Urinary bladder (tissue), 4 donors: ENCODE results near the gene JTB. TPM values are rescaled to one million over a fixed set of nuclear protein-coding genes. Genes with fewer than 3 reads are reported as not detected.

Source experiments
- DNase-seq: peaks from one replicate; pipeline ENCODE4 v3.0.0-alpha.2; 2015; ENCODE audit errors: extremely low spot score
- H3K27ac ChIP-seq: one replicate; pipeline ENCODE4 v1.5.1; 2013; ENCODE audit warnings: low read depth, mild to moderate bottlenecking, moderate library complexity
- H3K36me3 ChIP-seq: one replicate; pipeline ENCODE4 v1.6.1; 2013; ENCODE audit warnings: mild to moderate bottlenecking, moderate library complexity; ENCODE audit not compliant: insufficient read depth
- H3K4me1 ChIP-seq: one replicate; pipeline ENCODE4 v1.6.1; 2013; ENCODE audit warnings: mild to moderate bottlenecking, moderate library complexity; ENCODE audit not compliant: insufficient read depth
- H3K4me3 ChIP-seq: one replicate; pipeline ENCODE4 v1.5.1; 2013; ENCODE audit warnings: low read depth, low read length
- WGBS: extraction: QIAGEN DNeasy Blood & Tissue Kit; methylation state at CpG from one replicate; pipeline ENCODE4 v1.1.7; 2013; 5-methylcytosine and 5-hydroxymethylcytosine counted together
- polyA plus RNA-seq: library from polyadenylated mRNA; stranded (reverse); fragments of 200-250 nt; gene quantifications from one replicate; pipeline ENCODE4 v1.2.3, GENCODE V29; 2013
- total RNA-seq: library from RNA; depleted of rRNA; stranded (reverse); fragments of >200 nt; gene quantifications from one replicate; pipeline ENCODE4 v1.2.3, GENCODE V29; 2014
- donor health status: healthy with polysubstance abuse.
- donor health status: healthy.

The JTB gene
- total and polyA plus RNA-seq, 2 donors = 99.5 to 148 TPM

DNA sequence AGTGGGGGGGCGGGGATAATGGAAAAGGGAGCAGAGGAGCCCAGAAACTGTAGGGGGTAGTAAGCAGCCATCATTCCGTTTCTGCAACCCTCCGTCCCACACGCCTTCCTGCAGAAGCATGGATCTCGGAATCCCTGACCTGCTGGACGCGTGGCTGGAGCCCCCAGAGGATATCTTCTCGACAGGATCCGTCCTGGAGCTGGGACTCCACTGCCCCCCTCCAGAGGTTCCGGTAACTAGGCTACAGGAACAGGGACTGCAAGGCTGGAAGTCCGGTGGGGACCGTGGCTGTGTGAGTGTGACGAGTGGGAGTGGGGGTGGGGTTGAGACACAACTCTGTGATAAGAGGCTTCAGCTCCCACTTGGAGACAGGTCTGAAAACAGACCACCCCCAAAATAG lies 9.1 kb downstream of the JTB start:
- H3K36me3 ChIP-seq = no peaks in the 10 kb centered on the region
- no peak for DNase-seq
- 8% methylated on average over 13 of the region's 13 CpGs for WGBS
- H3K27ac ChIP-seq = no peak overlapping the region
- no peaks in the 10 kb centered on the region for H3K4me1 ChIP-seq
- H3K4me3 ChIP-seq = peak overlapping the region; percentile 40

GRCh38 chr1:153968000-153968363 lies 9.5 kb downstream of the JTB start:
- no peaks in the 10 kb centered on the region for H3K4me1 ChIP-seq
- WGBS = 1% methylated on average over 8 of the region's 8 CpGs
- H3K27ac ChIP-seq = no peak overlapping the region
- peak overlapping the region; percentile 40 for H3K4me3 ChIP-seq
- no peak for DNase-seq
- H3K36me3 ChIP-seq = no peaks in the 10 kb centered on the region

DNA sequence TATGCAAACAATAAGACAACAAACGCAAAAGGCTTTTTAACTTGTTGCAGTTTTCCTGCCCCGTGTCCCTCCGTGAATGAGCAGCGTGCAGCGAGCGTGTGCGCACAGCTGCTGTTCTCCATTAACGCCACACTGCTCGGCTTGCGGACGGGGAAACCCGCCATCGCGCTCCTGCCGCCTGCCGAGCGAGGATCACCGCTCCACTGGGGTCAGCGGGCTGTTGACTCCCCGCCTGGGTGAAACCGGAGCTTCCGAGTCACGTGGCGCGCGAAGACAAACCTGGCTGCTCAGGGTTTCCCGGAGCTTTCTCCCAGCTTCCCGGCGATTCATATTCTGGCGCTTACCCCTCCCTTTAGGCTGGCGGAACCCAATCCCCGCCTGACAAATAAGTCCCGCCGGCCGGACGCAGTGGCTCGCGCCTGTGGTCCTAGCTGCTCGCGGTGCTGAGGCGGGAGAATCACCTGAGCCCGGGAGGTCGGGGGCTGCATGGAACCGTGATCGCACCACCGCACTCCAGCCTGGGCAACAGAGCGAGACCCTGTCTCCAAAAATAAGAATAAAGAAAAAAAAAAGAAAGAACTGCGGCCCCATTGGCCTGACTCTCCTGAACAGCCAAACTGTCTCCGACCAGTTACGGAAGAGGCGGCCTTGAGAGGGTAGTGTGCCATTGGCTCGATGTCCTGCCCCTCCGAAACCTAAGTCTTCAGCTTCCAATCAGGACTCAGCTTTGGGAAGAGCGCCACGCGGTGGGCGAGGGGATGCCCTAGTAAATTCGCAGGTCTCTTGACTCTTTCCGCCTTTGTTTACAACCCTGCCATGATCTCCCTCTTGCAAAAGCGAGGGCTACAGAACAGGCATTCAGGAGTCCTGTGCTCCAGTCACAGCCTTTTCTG lies 10.1 kb downstream of the JTB start, which contains the start of gene CREB3L4:
Gene CREB3L4 (plus strand): TSS at position 796 of the 893 bp plus-strand sequence. CDS start 624 bp downstream, outside the sequence.
- peak within 1 kb of the TSS; percentile 83 for H3K27ac ChIP-seq
- peak; percentile 96 for DNase-seq
- H3K36me3 ChIP-seq = no peaks in the 10 kb centered on the region
- H3K4me1 ChIP-seq = no peaks in the 10 kb centered on the region
- under 1% methylated on average over 60 of the region's 60 CpGs for WGBS
- H3K4me3 ChIP-seq = peak within 1 kb of the TSS; percentile 43

- Histone ChIP-seq H3K4me1 (no peaks in the 10 kb centered on the region), H3K36me3 (no peaks in the 10 kb centered on the region), H3K4me3 (peak overlapping the region; percentile 64), H3K27ac (peak overlapping the region; percentile 76)
- WGBS = 1% methylated on average over 22 of the region's 22 CpGs
- DNase-seq = no peak
Observed at GRCh38 chr1:153963850-153964331, 13.6 kb downstream of the JTB start.

- no peaks in the 10 kb centered on the region for H3K4me1 ChIP-seq
- peak within 1 kb of the TSS; percentile 64 for H3K4me3 ChIP-seq
- WGBS = under 1% methylated on average over 54 of the region's 54 CpGs
- H3K36me3 ChIP-seq = no peaks in the 10 kb centered on the region
- DNase-seq = peak; percentile 98
- H3K27ac ChIP-seq = peak within 1 kb of the TSS; percentile 90
Observed at GRCh38 chr1:153963030-153963849, 14.2 kb downstream of the JTB start, which contains the start of gene SLC39A1. Gene SLC39A1, minus strand, starts transcription at chr1:153963537. Its CDS starts 822 bp downstream, at chr1:153962715.

GRCh38 chr1:153962088-153963029 lies 15.1 kb downstream of the JTB start:
- H3K27ac ChIP-seq = peak overlapping the region; percentile 90
- no peaks in the 10 kb centered on the region for H3K36me3 ChIP-seq
- WGBS = 35% methylated on average over 16 of the region's 16 CpGs
- DNase-seq = no peak
- H3K4me3 ChIP-seq = peak overlapping the region; percentile 64
- no peaks in the 10 kb centered on the region for H3K4me1 ChIP-seq

- Histone ChIP-seq H3K4me1 (peaks cover 3% of the 10 kb centered on the region), H3K36me3 (no peaks in the 10 kb centered on the region), H3K4me3 (no peak overlapping the region), H3K27ac (no peak overlapping the region)
- DNase-seq = no peak
- WGBS = 70% methylated on average over 4 of the region's 4 CpGs
Observed at GRCh38 chr1:153961421-153961820, 16.1 kb downstream of the JTB start.

DNA sequence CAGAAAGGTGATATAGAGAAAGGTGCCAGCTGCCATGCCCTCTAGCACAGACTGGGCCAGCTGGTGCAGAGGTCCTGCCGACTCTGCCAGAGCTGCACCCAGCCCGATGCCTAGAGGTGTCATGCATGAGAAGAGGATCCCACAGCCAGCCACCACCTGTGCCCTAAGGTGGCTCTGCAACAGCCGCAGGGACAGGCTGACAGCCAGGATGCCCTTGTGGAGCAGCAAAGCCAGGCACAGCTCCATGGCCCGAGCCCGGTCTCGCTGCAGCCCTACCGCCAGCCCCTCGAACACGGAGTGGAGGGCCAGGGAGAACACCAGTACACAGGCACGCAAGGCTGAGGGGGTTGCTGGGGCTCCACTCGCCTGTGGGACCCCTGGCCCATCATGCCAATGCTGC lies 17.3 kb downstream of the JTB start:
- H3K4me3 ChIP-seq = no peak overlapping the region
- peaks cover 5% of the 10 kb centered on the region for H3K4me1 ChIP-seq
- H3K27ac ChIP-seq = no peak overlapping the region
- no peaks in the 10 kb centered on the region for H3K36me3 ChIP-seq
- no peak for DNase-seq
- WGBS = 95% methylated on average over 11 of the region's 11 CpGs

DNA sequence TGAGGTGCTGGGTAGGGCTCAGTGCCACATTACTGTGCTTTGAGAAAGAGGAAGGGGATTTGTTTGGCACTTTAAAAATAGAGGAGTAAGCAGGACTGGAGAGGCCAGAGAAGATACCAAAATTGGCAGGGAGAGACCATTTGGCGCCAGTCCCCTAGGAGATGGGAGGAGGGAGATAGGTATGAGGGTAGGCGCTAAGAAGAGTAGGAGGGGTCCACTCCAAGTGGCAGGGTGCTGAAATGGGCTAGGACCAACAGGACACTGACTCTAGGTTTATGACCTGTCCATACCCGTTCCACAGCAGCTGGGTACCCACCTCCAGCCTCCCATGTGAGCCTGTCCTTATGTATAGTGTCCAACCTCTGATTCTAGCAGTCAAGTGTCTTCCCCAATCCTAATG lies 18.0 kb downstream of the JTB start:
- peaks cover 5% of the 10 kb centered on the region for H3K4me1 ChIP-seq
- no peak overlapping the region for H3K4me3 ChIP-seq
- DNase-seq = no peak
- H3K27ac ChIP-seq = no peak overlapping the region
- 53% methylated on average over 3 of the region's 3 CpGs for WGBS
- no peaks in the 10 kb centered on the region for H3K36me3 ChIP-seq

- DNase-seq = no peak
- Histone ChIP-seq H3K4me3 (no peak overlapping the region), H3K27ac (no peak overlapping the region), H3K36me3 (no peaks in the 10 kb centered on the region), H3K4me1 (peaks cover 5% of the 10 kb centered on the region)
- 10% methylated on average over 4 of the region's 4 CpGs for WGBS
Observed at GRCh38 chr1:153958961-153959260, 18.6 kb downstream of the JTB start.

DNA sequence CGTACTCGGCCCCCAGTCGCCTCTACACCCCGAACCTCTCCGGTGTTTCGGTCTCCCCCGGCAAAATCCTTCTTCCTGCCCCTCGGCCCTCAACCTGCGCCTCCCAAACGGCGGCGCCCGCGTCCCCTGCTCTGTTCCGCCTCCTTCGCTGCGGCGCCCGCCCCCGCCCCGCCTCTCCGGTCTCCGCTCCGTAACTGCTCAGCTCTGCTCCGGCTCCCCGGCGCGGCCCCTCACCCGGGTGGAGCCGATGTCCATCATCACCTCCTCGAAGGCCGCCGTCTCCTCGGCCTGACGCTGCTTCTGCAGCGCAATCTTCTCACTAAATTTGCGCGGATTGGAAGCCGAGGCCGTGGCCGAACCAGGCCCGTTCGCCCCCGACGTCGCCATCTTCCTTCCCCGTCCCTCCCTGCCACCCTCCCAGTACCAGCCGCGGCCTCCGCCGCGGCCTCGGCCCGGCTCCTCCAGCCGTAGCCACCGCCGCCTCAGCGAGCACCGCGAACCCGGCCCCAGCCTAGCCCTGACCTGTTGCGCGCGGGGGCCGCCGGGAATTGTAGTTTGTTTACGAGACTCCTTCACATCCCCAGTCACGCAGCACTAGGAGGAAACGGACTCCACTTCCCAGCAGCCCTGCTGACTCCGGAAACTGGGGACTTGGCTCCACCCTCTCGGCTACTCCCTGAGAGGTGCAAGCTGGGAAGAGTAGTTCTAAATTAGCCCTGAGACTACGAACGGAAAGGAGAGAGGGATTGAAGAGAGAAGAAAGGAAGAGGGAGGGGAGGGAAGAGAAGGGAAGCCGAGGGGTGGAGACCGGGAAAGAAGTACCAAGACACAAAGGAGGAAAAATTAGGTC lies 19.1 kb downstream of the JTB start, which contains the start of gene CRTC2:
Gene CRTC2 (minus strand): TSS at position 502 of the 850 bp plus-strand sequence. CDS start 115 bp downstream, at position 387.
- peaks cover 5% of the 10 kb centered on the region for H3K4me1 ChIP-seq
- under 1% methylated on average over 75 of the region's 75 CpGs for WGBS

GRCh38 chr1:153957744-153958110 lies 19.7 kb downstream of the JTB start:
- Histone ChIP-seq H3K4me1 (peaks cover 5% of the 10 kb centered on the region), H3K27ac (peak overlapping the region; percentile 87), H3K36me3 (no peaks in the 10 kb centered on the region), H3K4me3 (peak overlapping the region; percentile 75)
- no peak for DNase-seq
- WGBS = 0% methylated on average over 13 of the region's 13 CpGs

More for the DNA sequence above, 19.1 kb downstream of the JTB start, which contains the start of gene CRTC2:
- Histone ChIP-seq H3K36me3 (no peaks in the 10 kb centered on the region), H3K27ac (peak within 1 kb of the TSS; percentile 87), H3K4me3 (peak within 1 kb of the TSS; percentile 75)
- DNase-seq = peak; percentile 98
